Endothelial cell of umbilical vein (primary cell): ENCODE data around the gene TMEM204.

Experiments
- EZH2 ChIP-seq: IDR thresholded peaks from 2 replicates; pipeline ENCODE4 v1.6.1; 2012; ENCODE audit warnings: borderline replicate concordance, low read depth, mild to moderate bottlenecking, moderate library complexity, low read length, inconsistent platforms; ENCODE audit not compliant: severe bottlenecking
- FOS ChIP-seq: IDR thresholded peaks from 2 replicates; pipeline ENCODE4 v1.6.1; 2011; ENCODE audit warnings: mild to moderate bottlenecking, low read length, moderate library complexity, borderline replicate concordance; ENCODE audit not compliant: insufficient read depth
- JUN ChIP-seq: IDR thresholded peaks from 2 replicates; pipeline ENCODE4 v1.6.1; 2011; ENCODE audit warnings: borderline replicate concordance, low read depth; ENCODE audit not compliant: insufficient read length, insufficient read depth
- POLR2A ChIP-seq: IDR thresholded peaks from 2 replicates; pipeline ENCODE4 v1.6.1; 2012; ENCODE audit warnings: low read depth, mild to moderate bottlenecking, control low read depth, low read length
- POLR2AphosphoS5 ChIP-seq: IDR thresholded peaks from 2 replicates; pipeline ENCODE4 v1.6.1; 2012; ENCODE audit warnings: low read depth, mild to moderate bottlenecking, control low read depth, low read length, moderate library complexity; ENCODE audit not compliant: insufficient read depth
- TF ChIP-seq, protein P1 (sequence below), 2 donors: IDR thresholded peaks; 1 replicate in 1 of 2; 2 replicates in 1 of 2; pipeline ENCODE4 v1.5.1; 2011; ENCODE audit warnings: low read length in 2 of 2, mild to moderate bottlenecking in 2 of 2, moderate library complexity in 2 of 2, control low read depth in 1 of 2, inconsistent platforms in 1 of 2, low read depth in 1 of 2; ENCODE audit not compliant: insufficient read depth in 1 of 2; ENCODE audit errors: extremely low read depth in 1 of 2
- TF ChIP-seq, protein P2 (sequence below): IDR thresholded peaks from 2 replicates; pipeline ENCODE4 v1.6.1; 2011; ENCODE audit not compliant: insufficient read depth, insufficient read length

DNA sequence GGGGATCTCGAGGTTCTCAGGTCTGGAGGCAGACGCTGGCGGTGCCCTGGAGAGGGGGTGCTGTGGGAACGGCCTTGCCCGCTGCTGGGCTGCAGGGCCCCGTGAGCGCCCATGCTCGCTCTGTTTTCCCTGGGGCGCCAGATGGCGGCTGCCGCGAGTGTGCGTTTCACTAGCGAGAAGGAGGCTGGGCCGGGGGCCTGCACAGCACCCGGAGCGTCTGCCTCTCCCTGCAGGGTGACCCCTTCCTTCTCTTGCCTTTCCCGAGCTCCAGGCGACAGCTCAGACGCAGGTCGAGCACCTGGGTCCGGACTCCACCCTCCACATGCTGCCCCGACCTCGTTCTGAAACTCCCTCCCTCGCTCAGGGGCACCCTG lies 37.6 kb upstream of the TMEM204 start:
- TF ChIP-seq, protein P1, sequence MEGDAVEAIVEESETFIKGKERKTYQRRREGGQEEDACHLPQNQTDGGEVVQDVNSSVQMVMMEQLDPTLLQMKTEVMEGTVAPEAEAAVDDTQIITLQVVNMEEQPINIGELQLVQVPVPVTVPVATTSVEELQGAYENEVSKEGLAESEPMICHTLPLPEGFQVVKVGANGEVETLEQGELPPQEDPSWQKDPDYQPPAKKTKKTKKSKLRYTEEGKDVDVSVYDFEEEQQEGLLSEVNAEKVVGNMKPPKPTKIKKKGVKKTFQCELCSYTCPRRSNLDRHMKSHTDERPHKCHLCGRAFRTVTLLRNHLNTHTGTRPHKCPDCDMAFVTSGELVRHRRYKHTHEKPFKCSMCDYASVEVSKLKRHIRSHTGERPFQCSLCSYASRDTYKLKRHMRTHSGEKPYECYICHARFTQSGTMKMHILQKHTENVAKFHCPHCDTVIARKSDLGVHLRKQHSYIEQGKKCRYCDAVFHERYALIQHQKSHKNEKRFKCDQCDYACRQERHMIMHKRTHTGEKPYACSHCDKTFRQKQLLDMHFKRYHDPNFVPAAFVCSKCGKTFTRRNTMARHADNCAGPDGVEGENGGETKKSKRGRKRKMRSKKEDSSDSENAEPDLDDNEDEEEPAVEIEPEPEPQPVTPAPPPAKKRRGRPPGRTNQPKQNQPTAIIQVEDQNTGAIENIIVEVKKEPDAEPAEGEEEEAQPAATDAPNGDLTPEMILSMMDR (IDR thresholded peaks at IDR 0.05; ENCODE audit: extremely low read depth in 1 of 2, insufficient read depth in 1 of 2, low read depth in 1 of 2, low read length in 2 of 2), result no peak
- TF ChIP-seq POLR2A, result no peak
- TF ChIP-seq, protein P2, sequence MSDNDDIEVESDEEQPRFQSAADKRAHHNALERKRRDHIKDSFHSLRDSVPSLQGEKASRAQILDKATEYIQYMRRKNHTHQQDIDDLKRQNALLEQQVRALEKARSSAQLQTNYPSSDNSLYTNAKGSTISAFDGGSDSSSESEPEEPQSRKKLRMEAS, result no peak
- no peak for TF ChIP-seq JUN
- TF ChIP-seq POLR2AphosphoS5, result no peak
- no peak for TF ChIP-seq EZH2
- TF ChIP-seq FOS, result no peak
